Measurements from ENCODE around the gene SAP30L.

GRCh38 chr5:154447089-154447725 is 1.4 kb downstream of the SAP30L start:
- TF ChIP-seq, protein P1, sequence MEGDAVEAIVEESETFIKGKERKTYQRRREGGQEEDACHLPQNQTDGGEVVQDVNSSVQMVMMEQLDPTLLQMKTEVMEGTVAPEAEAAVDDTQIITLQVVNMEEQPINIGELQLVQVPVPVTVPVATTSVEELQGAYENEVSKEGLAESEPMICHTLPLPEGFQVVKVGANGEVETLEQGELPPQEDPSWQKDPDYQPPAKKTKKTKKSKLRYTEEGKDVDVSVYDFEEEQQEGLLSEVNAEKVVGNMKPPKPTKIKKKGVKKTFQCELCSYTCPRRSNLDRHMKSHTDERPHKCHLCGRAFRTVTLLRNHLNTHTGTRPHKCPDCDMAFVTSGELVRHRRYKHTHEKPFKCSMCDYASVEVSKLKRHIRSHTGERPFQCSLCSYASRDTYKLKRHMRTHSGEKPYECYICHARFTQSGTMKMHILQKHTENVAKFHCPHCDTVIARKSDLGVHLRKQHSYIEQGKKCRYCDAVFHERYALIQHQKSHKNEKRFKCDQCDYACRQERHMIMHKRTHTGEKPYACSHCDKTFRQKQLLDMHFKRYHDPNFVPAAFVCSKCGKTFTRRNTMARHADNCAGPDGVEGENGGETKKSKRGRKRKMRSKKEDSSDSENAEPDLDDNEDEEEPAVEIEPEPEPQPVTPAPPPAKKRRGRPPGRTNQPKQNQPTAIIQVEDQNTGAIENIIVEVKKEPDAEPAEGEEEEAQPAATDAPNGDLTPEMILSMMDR (CRISPR knock-in tag; IDR thresholded peaks at IDR 0.05) = no peak
- TF ChIP-seq JUN (CRISPR knock-in tag; IDR thresholded peaks at IDR 0.05) (no peak), ZNF24 (IDR thresholded peaks at IDR 0.05) (no peak), ZNF614 (CRISPR knock-in tag; IDR thresholded peaks at IDR 0.05; ENCODE audit: borderline replicate concordance) (no peak), RNF219 (CRISPR knock-in tag; IDR thresholded peaks at IDR 0.05) (no peak), MYNN (CRISPR knock-in tag; IDR thresholded peaks at IDR 0.05; ENCODE audit: low read depth) (no peak), ZNF274 (CRISPR knock-in tag; IDR thresholded peaks at IDR 0.05) (no peak), RFX3 (CRISPR knock-in tag; IDR thresholded peaks at IDR 0.05) (no peak), FOXM1 (CRISPR knock-in tag; IDR thresholded peaks at IDR 0.05) (no peak), POLR2AphosphoS2 (IDR thresholded peaks at IDR 0.05; ENCODE audit: low read depth, low read length) (no peak)
